ENCODE results near the gene PRR33.

- TF ChIP-seq CTCF (IDR thresholded peaks at IDR 0.05) (no peak), POLR2AphosphoS5 (IDR thresholded peaks at IDR 0.05; ENCODE audit: insufficient read depth in 1 of 2, low read depth in 1 of 2) (no peak)
Measured at GRCh38 chr11:1930462-1930830, 38.8 kb upstream of the PRR33 start.
